ENCODE measurements around the gene NPAS2.
A peak's percentile ranks its signal among the peaks of the same experiment; 100 is the strongest.

NPAS2 gene

GRCh38 chr2:100882645-100883613 is 63.0 kb downstream of the NPAS2 start:
- H3K36me3 ChIP-seq (ENCODE audit: low read depth) = peaks cover 3% of the 10 kb centered on the region; the same call in 1 of the 2 replicates
- no peak overlapping the region for H3K27ac ChIP-seq (ENCODE audit: poor library complexity, severe bottlenecking)
- H3K27me3 ChIP-seq (ENCODE audit: insufficient read depth, poor library complexity, severe bottlenecking) = no peaks in the 10 kb centered on the region
- H3K9me3 ChIP-seq (ENCODE audit: severe bottlenecking) = no peaks in the 10 kb centered on the region
- ATAC-seq (ENCODE audit: low read depth) (peak; percentile 99), DNase-seq (ENCODE audit: low spot score) (peak; percentile 73)
- no peak for TF ChIP-seq CTCF (IDR thresholded peaks at IDR 0.05; ENCODE audit: poor library complexity, severe bottlenecking)
- peaks cover 7% of the 10 kb centered on the region for H3K4me1 ChIP-seq (ENCODE audit: insufficient read depth, poor library complexity, severe bottlenecking)
- no peak overlapping the region for H3K4me3 ChIP-seq (ENCODE audit: severe bottlenecking)

GRCh38 chr2:100884145-100884621 is 64.2 kb downstream of the NPAS2 start:
- Histone ChIP-seq H3K9me3 (ENCODE audit: severe bottlenecking) (no peaks in the 10 kb centered on the region), H3K36me3 (ENCODE audit: low read depth) (no peaks in the 10 kb centered on the region), H3K27me3 (ENCODE audit: insufficient read depth, poor library complexity, severe bottlenecking) (no peaks in the 10 kb centered on the region), H3K4me1 (ENCODE audit: insufficient read depth, poor library complexity, severe bottlenecking) (peaks cover 7% of the 10 kb centered on the region), H3K4me3 (ENCODE audit: severe bottlenecking) (no peak overlapping the region), H3K27ac (ENCODE audit: poor library complexity, severe bottlenecking) (no peak overlapping the region)
- no peak for DNase-seq (ENCODE audit: low spot score)
- ATAC-seq (ENCODE audit: low read depth) = no peak
- no peak for TF ChIP-seq CTCF (IDR thresholded peaks at IDR 0.05; ENCODE audit: poor library complexity, severe bottlenecking)

GRCh38 chr2:100886085-100886484 is 66.1 kb downstream of the NPAS2 start:
- no peak for TF ChIP-seq CTCF (IDR thresholded peaks at IDR 0.05; ENCODE audit: poor library complexity, severe bottlenecking)
- DNase-seq (ENCODE audit: low spot score) (no peak), ATAC-seq (ENCODE audit: low read depth) (no peak)
- no peak overlapping the region for H3K4me3 ChIP-seq (ENCODE audit: severe bottlenecking)
- H3K36me3 ChIP-seq (ENCODE audit: low read depth) = no peaks in the 10 kb centered on the region
- no peak overlapping the region for H3K27ac ChIP-seq (ENCODE audit: poor library complexity, severe bottlenecking)
- no peaks in the 10 kb centered on the region for H3K27me3 ChIP-seq (ENCODE audit: insufficient read depth, poor library complexity, severe bottlenecking)
- no peaks in the 10 kb centered on the region for H3K9me3 ChIP-seq (ENCODE audit: severe bottlenecking)
- H3K4me1 ChIP-seq (ENCODE audit: insufficient read depth, poor library complexity, severe bottlenecking) = peaks cover 7% of the 10 kb centered on the region

GRCh38 chr2:100887039-100887578 is 67.2 kb downstream of the NPAS2 start:
- no peak overlapping the region for H3K27ac ChIP-seq (ENCODE audit: poor library complexity, severe bottlenecking)
- H3K36me3 ChIP-seq (ENCODE audit: low read depth) = peaks cover under 1% of the 10 kb centered on the region; the same call in 1 of the 2 replicates
- TF ChIP-seq CTCF (IDR thresholded peaks at IDR 0.05; ENCODE audit: poor library complexity, severe bottlenecking) = no peak
- no peak overlapping the region for H3K4me3 ChIP-seq (ENCODE audit: severe bottlenecking)
- H3K9me3 ChIP-seq (ENCODE audit: severe bottlenecking) = no peaks in the 10 kb centered on the region
- H3K27me3 ChIP-seq (ENCODE audit: insufficient read depth, poor library complexity, severe bottlenecking) = no peaks in the 10 kb centered on the region
- peaks cover 17% of the 10 kb centered on the region for H3K4me1 ChIP-seq (ENCODE audit: insufficient read depth, poor library complexity, severe bottlenecking)
- DNase-seq (ENCODE audit: low spot score) = no peak
- ATAC-seq (ENCODE audit: low read depth) = no peak
